Epithelial cell of esophagus (primary cell): ENCODE measurements around the gene PYGM.
A peak's percentile ranks its signal among the peaks of the same experiment; 100 is the strongest.

Source experiments
- DNase-seq: peaks from one replicate; pipeline ENCODE4 v3.0.0; 2010; ENCODE audit warnings: low read depth
- H3K4me3 ChIP-seq: 2 replicates; pipeline ENCODE4 v1.5.1; 2011; ENCODE audit warnings: mild to moderate bottlenecking, low read length, control low read depth
- CTCF ChIP-seq: IDR thresholded peaks from 2 replicates; pipeline ENCODE4 v1.5.1; 2011; ENCODE audit warnings: low read depth, mild to moderate bottlenecking, low read length, control low read depth, inconsistent platforms; ENCODE audit not compliant: insufficient read depth; ENCODE audit errors: missing control alignments

PYGM gene

GRCh38 chr11:64784813-64785581, 25.2 kb upstream of the PYGM start:
- no peak for TF ChIP-seq CTCF
- H3K4me3 ChIP-seq = no peak overlapping the region
- DNase-seq = no peak

GRCh38 chr11:64778473-64779298, 18.9 kb upstream of the PYGM start, which contains the start of gene SF1:
SF1 (minus strand) TSS chr11:64778542; CDS start chr11:64778392, 150 bp downstream.
- peak; percentile 100 for DNase-seq
- H3K4me3 ChIP-seq = peak within 1 kb of the TSS; percentile 85
- peak; percentile 19 for TF ChIP-seq CTCF

- TF ChIP-seq CTCF = no peak
- H3K4me3 ChIP-seq = peak overlapping the region; percentile 59
- DNase-seq = no peak
Observed at GRCh38 chr11:64778223-64778472, 18.4 kb upstream of the PYGM start.

GRCh38 chr11:64777449-64778222, 17.9 kb upstream of the PYGM start:
- peak overlapping the region; percentile 85 for H3K4me3 ChIP-seq
- DNase-seq = peak; percentile 82
- TF ChIP-seq CTCF = no peak

- no peak for DNase-seq
- H3K4me3 ChIP-seq = peak overlapping the region; percentile 85
- no peak for TF ChIP-seq CTCF
Observed at GRCh38 chr11:64776875-64777274, 17.1 kb upstream of the PYGM start.

GRCh38 chr11:64776425-64776824, 16.7 kb upstream of the PYGM start:
- no peak for TF ChIP-seq CTCF
- DNase-seq = no peak
- H3K4me3 ChIP-seq = peak overlapping the region; percentile 85
